Mucosa of descending colon (tissue), 3 donors: Measurements from ENCODE around the gene IL1RL2. TPM values are rescaled to one million over a fixed set of nuclear protein-coding genes. Genes with fewer than 3 reads are reported as not detected.

Source experiments
- ATAC-seq: fragments of 200-7000 bp; cut with Tn5 transposase; one replicate; pipeline ENCODE4 v1.9.1; 2020; ENCODE audit warnings: mild to moderate bottlenecking, moderate library complexity
- DNase-seq, 3 donors: peaks; one replicate each; pipeline ENCODE4 v3.0.0-alpha.2; 2020
- H3K36me3 ChIP-seq: fragments of 200-600 bp; one replicate; pipeline ENCODE4 v1.8.0; 2021; ENCODE audit warnings: low read depth, mild to moderate bottlenecking
- H3K4me1 ChIP-seq: fragments of 200-600 bp; one replicate; pipeline ENCODE4 v1.8.0; 2021; ENCODE audit warnings: low read depth, mild to moderate bottlenecking
- H3K4me3 ChIP-seq: fragments of 200-600 bp; one replicate; pipeline ENCODE4 v1.8.0; 2021; ENCODE audit warnings: mild to moderate bottlenecking
- H3K9me3 ChIP-seq: fragments of 200-600 bp; one replicate; pipeline ENCODE4 v1.8.0; 2021; ENCODE audit warnings: mild to moderate bottlenecking
- intact Hi-C, 2 donors: fragments of 100-400 bp; cut with DNase I in 1 of 2; cut with micrococcal nuclease in 1 of 2; formaldehyde crosslinking; loops; one replicate each; pipeline versions ENCODE4 v1.11.0 to v1.11.1; 2022; cut with DNase I, micrococcal nuclease
- total RNA-seq, 3 donors: library from RNA; stranded (reverse); fragmentation: NEBNext Ultra II Directional in 2 of 3; extraction: Animal tissue kit (Norgen Biotek cat#: 25700) in 2 of 3; gene quantifications; one replicate each; pipeline versions ENCODE4 v1.2.1 to v1.2.4, GENCODE V29; 2021 to 2023
- TF ChIP-seq, protein P1 (sequence below): fragments of 200-600 bp; IDR thresholded peaks from one replicate; pipeline ENCODE4 v1.8.0; 2022; ENCODE audit warnings: antibody characterized with exemption, mild to moderate bottlenecking
- donor health status: DM: no; HTN: no; CAD: no; lungs with moderate emphysema.
- donor health status: DM: no; HTN: no; CAD: no.
- donor health status: DM: no; HTN: yes; CAD: no.

IL1RL2 gene
- total RNA-seq, 3 donors from 2014 or later: 1.5 to 1.7 (median 1.5) TPM

DNA sequence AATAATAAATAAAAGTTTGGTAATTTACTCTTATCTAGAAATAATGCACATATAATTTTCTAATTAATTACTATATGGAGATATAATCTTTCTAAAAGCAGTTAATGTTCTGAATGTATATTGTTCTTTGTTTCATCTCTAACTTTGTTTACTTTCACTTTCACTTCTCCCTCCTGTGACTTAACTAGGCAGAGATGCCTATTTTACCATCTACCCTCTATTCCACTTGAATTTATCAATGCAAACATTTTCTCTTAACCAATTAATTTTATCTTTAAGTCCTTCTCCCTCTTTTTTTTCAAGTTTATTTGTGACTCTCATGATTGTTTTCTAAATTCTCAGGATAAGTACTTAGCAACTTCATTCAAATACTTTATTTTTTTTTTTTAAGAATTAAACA lies 69.5 kb downstream of the IL1RL2 start:
- intact Hi-C loops: no loop called here
- no peak for DNase-seq
- TF ChIP-seq, protein P1, sequence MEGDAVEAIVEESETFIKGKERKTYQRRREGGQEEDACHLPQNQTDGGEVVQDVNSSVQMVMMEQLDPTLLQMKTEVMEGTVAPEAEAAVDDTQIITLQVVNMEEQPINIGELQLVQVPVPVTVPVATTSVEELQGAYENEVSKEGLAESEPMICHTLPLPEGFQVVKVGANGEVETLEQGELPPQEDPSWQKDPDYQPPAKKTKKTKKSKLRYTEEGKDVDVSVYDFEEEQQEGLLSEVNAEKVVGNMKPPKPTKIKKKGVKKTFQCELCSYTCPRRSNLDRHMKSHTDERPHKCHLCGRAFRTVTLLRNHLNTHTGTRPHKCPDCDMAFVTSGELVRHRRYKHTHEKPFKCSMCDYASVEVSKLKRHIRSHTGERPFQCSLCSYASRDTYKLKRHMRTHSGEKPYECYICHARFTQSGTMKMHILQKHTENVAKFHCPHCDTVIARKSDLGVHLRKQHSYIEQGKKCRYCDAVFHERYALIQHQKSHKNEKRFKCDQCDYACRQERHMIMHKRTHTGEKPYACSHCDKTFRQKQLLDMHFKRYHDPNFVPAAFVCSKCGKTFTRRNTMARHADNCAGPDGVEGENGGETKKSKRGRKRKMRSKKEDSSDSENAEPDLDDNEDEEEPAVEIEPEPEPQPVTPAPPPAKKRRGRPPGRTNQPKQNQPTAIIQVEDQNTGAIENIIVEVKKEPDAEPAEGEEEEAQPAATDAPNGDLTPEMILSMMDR: no peak

GRCh38 chr2:102256874-102257462 lies 70.1 kb downstream of the IL1RL2 start:
- H3K36me3 ChIP-seq: no peaks in the 10 kb centered on the region
- H3K4me3 ChIP-seq: no peak overlapping the region
- intact Hi-C loops: no loop called here
- H3K4me1 ChIP-seq: no peaks in the 10 kb centered on the region
- no peaks in the 10 kb centered on the region for H3K9me3 ChIP-seq
- TF ChIP-seq, protein P1: no peak
- no peak for ATAC-seq
- no peak for DNase-seq

More for the DNA sequence above, 69.5 kb downstream of the IL1RL2 start:
- no peaks in the 10 kb centered on the region for H3K4me1 ChIP-seq
- no peak overlapping the region for H3K4me3 ChIP-seq
- no peaks in the 10 kb centered on the region for H3K9me3 ChIP-seq
- H3K36me3 ChIP-seq: no peaks in the 10 kb centered on the region
- no peak for ATAC-seq

- TF ChIP-seq, protein P1: no peak
- Histone ChIP-seq H3K4me3 (no peak overlapping the region), H3K9me3 (no peaks in the 10 kb centered on the region), H3K4me1 (no peaks in the 10 kb centered on the region), H3K36me3 (no peaks in the 10 kb centered on the region)
- intact Hi-C loops: no loop called here
- DNase-seq: no peak
- no peak for ATAC-seq
Measured at GRCh38 chr2:102258025-102258385, 71.2 kb downstream of the IL1RL2 start.

- H3K4me1 ChIP-seq: no peaks in the 10 kb centered on the region
Measured at GRCh38 chr2:102258386-102259074, 71.7 kb downstream of the IL1RL2 start.

DNA sequence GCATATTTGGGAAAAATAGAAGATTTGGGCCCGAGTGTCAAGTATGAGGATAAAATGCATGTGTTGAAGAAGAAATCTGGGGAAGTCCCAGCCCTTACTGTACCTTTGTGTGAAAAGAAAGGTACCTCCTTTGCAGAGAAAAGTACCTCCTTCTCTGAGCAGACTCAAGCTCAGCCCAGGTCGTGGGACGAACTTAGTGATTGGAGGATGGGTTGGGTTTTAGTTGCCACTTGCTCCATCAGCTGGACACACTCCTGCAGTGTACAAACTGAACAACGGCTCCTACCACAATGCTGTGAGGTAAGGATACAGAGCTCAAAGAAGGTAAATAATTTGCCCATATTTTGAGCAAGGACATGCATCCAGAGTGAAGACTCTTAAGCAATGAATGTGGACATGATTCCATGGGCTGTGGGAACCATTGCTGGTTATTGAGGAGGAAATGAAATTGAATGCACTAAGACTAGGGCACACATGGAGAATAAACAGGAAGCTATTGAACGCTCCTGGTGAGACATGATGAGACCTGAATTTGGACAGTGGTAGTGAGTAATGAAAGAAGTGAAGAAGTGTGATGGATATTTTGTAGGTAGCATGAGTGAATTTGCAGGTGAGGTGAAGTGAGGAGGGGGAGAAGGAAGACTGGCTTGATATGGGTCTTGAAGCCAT lies 74.8 kb downstream of the IL1RL2 start:
- DNase-seq: no peak
- Histone ChIP-seq H3K9me3 (no peaks in the 10 kb centered on the region), H3K4me1 (no peaks in the 10 kb centered on the region), H3K36me3 (no peaks in the 10 kb centered on the region), H3K4me3 (no peak overlapping the region)
- TF ChIP-seq, protein P1: no peak
- intact Hi-C loops: no loop called here
- no peak for ATAC-seq

More at GRCh38 chr2:102258386-102259074, 71.7 kb downstream of the IL1RL2 start:
- DNase-seq: no peak
- ATAC-seq: peak; percentile 63
- no peaks in the 10 kb centered on the region for H3K36me3 ChIP-seq
- no peak overlapping the region for H3K4me3 ChIP-seq
- H3K9me3 ChIP-seq: no peaks in the 10 kb centered on the region
- TF ChIP-seq, protein P1: no peak
- intact Hi-C loops: no loop called here
